GM21423 (cell line): ENCODE measurements around the gene PSMB4.
A peak's percentile ranks its signal among the peaks of the same experiment; 100 is the strongest.
"Not testable (repeated sequence)": the region's sequence is repeated elsewhere in the genome, so short reads cannot be mapped to it uniquely, and the experiment has no call there.

Experiments
- ATAC-seq: cut with Tn5 transposase; IDR thresholded peaks from one replicate; pipeline ENCODE4 v1.9.1; 2021; ENCODE audit warnings: mild to moderate bottlenecking, moderate library complexity; ENCODE audit not compliant: unreplicated experiment

Gene PSMB4

GRCh38 chr1:151437396-151437795 lies 38.0 kb downstream of the PSMB4 start:
- ATAC-seq, result not testable (repeated sequence)

- ATAC-seq, result peak; percentile 59
These were observed 44.7 kb downstream of the PSMB4 start for GRCh38 chr1:151443846-151444782.

GRCh38 chr1:151444783-151445177 lies 45.4 kb downstream of the PSMB4 start:
- ATAC-seq, result no peak

- no peak for ATAC-seq
These were observed 48.3 kb downstream of the PSMB4 start for GRCh38 chr1:151447696-151448095.
